ENCODE results near the gene KRTAP4-9.
"Not testable (repeated sequence)": the region's sequence is repeated elsewhere in the genome, so short reads cannot be mapped to it uniquely, and the experiment has no call there.

Gene KRTAP4-9

GRCh38 chr17:41098481-41098880 lies 6.7 kb upstream of the KRTAP4-9 start:
- DNase-seq, result no peak

DNA sequence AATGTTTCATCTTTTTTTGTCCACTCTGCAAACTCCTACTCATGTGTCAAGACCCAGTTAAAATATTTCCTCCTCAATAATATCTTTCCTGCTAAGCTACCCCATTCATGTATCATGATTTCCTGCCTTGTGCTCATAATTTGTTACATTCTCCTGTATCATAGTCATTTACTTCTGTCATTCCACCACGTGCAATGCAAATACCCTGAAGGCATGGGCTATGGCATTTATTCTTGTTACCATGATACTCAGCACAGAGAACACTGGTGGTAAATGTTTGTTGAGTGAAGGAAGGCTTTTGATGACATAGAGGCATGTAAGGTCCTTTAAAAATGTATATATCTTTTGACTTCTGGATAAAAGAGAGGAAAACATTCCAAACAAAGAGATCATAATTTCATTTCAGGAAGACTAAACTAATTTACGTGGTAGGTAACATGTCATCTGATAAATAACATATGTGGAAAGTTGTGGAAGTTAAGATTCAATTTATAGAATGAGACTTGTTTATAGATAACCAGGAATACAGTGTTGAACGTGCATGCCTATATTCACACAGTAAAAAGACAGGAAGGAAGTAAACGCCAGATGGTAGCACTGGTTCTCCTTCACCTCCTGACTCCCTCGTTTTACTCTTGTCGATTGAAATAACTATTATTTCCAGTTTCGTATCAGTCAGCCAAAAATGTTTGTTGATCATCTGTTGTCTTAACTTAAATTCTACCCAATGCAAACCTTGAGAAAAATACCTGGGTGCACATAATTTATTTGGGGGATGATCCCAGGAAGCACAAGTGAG lies 5.3 kb upstream of the KRTAP4-9 start:
- not testable (repeated sequence) for DNase-seq

GRCh38 chr17:41101586-41102259 lies 3.5 kb upstream of the KRTAP4-9 start, which contains the start of gene KRTAP4-16:
Gene KRTAP4-16, minus strand, starts transcription at chr17:41102209. Its CDS starts 0 bp downstream, at chr17:41102209.
- DNase-seq, result no peak

DNA sequence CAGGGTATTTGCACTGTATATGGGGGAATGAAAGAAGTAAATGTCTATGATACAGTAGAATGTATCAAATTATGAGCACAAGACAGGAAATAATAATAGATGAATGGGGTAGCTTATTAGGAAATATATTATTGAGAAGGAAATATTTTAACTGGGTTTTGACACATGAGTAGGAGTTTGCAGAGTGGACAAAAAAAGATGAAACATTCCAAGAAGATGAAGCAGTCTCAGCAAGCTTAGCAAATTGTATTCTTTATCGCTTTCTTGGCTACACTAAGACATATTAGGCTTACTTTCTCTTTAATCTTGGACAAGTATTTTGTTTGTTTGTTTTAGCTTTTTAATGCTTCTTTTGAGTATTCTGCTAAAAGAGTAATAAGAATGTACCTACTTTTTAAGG lies 1.3 kb upstream of the KRTAP4-9 start:
- DNase-seq, result no peak

GRCh38 chr17:41104386-41105038 lies 677 bp upstream of the KRTAP4-9 start:
- DNase-seq, result not testable (repeated sequence)

DNA sequence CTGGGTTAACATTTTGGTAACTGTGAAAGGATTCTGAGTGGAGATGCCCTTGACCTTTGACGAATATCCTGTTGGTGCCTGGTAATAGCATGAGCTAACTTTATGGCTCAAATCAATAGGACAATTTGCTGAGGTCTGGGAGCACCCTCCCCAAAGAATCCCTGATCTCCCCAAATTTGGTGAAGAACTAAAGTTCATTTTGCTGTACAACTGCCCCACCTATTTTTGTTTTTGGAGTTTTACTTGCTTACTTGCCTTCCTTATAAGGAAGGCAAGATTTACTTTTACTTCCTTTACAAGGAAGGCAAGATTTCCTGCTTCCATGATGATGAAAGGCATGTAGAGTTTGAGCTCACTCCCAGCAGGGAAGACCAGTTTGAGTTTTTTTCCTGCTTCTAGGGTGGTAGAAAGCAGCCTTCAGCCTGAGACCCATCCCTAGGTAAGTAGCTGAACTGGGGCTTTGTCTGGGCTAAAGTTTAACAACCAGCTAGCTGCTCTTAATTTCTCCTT lies 2.8 kb downstream of the KRTAP4-9 start:
- DNase-seq, result no peak

DNA sequence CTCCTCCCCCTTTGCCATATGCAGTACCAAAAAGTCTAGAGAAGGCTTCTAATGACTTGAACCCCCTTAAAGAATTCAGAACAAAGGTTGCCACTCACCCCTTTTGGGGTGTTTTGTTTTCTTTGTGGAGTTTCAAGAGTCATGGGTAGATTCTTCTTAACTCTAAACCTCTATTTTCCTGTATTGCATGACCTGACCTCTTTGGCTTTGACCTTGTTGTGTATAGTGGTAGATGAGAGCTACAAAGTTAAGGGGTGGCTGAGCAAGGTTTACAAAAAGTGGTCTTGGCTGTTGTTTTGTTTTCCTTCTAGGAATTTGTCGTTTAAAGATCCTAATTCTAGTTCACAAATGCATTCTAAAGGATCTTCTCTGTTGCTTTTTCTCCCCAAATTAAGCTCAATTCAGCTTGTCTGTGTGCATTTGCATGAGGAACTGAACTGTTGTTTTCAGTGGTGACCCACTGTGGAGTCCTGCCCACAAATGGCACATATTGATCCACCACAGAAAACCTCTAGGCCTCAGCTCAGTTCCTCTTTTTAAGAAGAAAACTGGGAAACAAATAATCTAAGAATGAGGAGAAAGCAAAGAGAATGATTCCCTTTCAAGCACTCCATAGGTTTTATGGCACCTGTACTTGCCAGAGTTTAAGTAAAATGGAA lies 3.7 kb downstream of the KRTAP4-9 start:
- DNase-seq, result not testable (repeated sequence)

- DNase-seq, result no peak
Observed at GRCh38 chr17:41111151-41111885, 6.1 kb downstream of the KRTAP4-9 start.

- no peak for DNase-seq
Observed at GRCh38 chr17:41116297-41116696, 11.1 kb downstream of the KRTAP4-9 start.

DNA sequence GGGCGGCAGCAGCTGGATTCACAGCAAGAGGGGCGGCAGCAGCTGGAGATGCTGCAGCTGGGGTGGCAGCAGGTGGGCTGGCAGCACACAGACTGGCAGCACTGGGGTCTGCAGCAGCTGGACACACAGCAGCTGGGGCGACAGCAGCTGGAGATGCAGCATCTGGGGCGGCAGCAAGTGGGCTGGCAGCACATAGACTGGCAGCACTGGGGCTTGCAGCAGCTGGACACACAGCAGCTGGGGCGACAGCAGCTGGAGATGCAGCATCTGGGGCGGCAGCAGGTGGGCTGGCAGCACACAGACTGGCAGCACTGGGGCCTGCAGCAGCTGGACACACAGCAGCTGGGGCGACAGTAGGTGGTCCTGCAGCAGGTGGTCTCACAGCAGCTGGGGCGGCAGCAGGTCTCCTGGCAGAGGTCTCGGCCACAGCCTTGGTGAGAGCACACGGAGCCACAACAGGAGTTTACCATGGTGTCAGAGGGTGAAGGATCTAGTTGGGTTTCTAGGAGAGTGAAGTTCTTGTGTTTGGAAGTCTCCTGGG lies 12.7 kb downstream of the KRTAP4-9 start, which contains the start of gene KRTAP4-11:
Gene KRTAP4-11 (minus strand): TSS at position 528 of the 541 bp plus-strand sequence. CDS start 58 bp downstream, at position 470.
- DNase-seq, result not testable (repeated sequence)

GRCh38 chr17:41118721-41119120 lies 13.5 kb downstream of the KRTAP4-9 start:
- no peak for DNase-seq

DNA sequence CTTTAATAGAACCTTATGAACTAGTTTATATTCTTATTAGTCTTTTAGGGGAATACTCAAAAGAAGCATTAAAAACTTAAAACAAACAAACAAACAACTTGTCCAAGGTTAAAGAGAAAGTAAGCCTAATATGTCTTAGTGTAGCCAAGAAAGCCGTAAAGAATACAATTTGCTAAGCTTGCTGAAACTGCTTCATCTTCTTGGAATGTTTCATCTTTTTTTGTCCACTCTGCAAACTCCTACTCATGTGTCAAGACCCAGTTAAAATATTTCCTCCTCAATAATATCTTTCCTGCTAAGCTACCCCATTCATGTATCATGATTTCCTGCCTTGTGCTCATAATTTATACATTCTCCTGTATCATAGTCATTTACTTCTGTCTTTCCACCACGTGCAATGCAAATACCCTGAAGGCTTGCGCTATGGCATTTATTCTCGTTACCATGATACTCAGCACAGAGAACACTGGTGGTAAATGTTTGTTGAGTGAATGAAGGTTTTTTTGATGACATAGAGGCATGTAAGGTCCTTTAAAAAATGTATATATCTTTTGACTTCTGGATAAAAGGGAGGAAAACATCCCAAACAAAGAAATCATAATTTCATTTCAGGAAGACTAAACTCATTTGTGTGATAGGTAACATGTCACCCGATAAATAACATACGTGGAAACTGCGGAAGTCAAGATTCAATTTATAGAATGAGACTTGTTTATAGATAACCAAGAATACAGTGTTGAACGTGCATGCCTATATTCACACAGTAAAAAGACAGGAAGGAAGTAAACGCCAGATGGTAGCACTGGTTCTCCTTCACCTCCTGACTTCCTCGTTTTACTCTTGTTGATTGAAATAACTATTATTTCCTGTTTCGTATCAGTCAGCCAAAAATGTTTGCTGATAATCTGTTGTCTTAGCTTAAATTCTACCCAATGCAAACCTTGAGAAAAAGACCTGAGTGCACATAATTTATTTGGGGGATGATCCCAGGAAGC lies 14.8 kb downstream of the KRTAP4-9 start:
- not testable (repeated sequence) for DNase-seq

DNA sequence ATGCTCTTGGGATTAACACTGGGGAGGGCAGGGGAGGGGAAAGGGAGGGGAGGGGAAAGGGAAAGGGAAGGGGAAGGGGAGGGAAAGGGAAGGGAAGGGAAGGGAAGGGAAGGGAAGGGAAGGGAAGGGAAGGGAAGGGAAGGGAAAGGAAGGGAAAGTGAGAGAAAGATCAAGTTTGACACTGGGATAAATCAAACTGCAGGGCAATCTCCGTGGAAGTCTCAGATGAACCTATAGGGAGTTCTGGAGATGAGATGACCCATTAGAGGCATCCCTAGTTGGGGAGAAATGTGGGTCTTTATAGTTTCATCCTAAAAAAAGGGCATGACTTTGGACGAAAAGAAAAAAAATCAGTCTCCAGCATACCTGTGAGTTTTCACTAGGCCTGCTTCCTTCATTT lies 16.6 kb downstream of the KRTAP4-9 start:
- DNase-seq, result no peak

GRCh38 chr17:41123292-41123990 lies 18.3 kb downstream of the KRTAP4-9 start:
- not testable (repeated sequence) for DNase-seq

DNA sequence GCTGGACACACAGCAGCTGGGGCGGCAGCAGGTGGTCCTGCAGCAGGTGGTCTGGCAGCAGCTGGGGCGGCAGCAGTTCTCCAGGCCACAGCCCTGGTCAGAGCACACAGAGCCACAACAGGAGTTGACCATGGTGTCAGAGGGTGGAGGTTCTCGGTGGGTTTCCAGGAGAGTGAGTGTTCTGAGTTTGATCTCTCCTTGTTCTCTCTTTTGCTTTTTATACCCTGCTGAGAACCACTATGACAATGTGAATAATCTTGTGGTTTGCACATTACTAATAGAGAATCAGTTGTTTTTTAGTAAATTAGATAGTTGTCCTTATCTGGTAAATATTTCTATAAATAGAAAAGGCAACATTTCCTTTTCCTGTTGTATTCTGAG lies 18.8 kb downstream of the KRTAP4-9 start, which contains the start of gene KRTAP4-12:
Gene KRTAP4-12 (minus strand): TSS at position 192 of the 381 bp plus-strand sequence. CDS start 60 bp downstream, at position 132.
- DNase-seq, result not testable (repeated sequence)

DNA sequence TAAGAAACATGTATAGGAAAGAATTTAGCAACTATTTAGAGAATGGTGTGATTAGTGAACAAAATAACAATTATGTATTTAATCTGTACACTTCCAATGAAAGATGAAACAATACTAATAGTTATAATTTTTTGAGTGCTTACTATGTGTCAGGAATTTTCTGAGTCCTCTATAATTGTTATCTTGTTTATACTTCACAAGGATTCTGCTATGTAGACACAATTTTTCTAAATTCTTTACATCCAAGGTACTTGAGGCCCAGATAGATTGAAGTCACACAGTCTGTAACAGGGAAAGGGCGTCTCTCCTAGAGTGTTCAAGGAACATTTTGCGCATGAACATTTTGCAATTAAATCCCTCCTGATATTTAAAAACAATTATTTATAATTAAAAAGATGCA lies 19.9 kb downstream of the KRTAP4-9 start:
- no peak for DNase-seq

GRCh38 chr17:41126412-41126811 lies 21.2 kb downstream of the KRTAP4-9 start:
- DNase-seq, result no peak

GRCh38 chr17:41127371-41127770 lies 22.2 kb downstream of the KRTAP4-9 start:
- DNase-seq, result no peak

- no peak for DNase-seq
Observed at GRCh38 chr17:41131979-41132378, 26.8 kb downstream of the KRTAP4-9 start.

Data from femur (tissue), 1 donor.